GM12874 (cell line): ENCODE results near the gene DYNLT3.

Source experiments
- CTCF ChIP-seq: IDR thresholded peaks from 2 replicates; pipeline ENCODE4 v1.5.1; 2011; ENCODE audit warnings: low read depth, mild to moderate bottlenecking, control low read depth, low read length, moderate library complexity; ENCODE audit not compliant: insufficient read depth

The DYNLT3 gene

GRCh38 chrX:37818031-37818430 is 29.3 kb downstream of the DYNLT3 start:
- TF ChIP-seq CTCF, result no peak

DNA sequence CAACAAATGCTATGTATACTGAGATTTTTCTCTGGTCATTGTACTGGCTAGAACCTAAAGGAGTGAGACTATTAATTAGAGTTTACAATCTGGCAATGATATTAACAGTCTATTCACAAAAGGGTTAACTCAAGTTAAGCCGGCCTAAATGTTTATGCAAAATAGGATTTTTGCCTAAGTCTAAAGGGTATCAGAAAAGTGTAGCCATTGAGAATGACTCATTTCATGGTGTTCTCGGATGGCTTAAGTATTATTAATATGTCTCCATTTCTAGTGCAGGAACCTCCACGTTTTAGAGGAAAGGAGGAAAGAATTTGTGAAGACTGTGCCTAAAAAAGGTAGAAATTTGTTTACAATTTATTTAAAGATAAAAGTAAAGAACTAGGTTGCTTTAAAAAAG is 29.8 kb downstream of the DYNLT3 start:
- no peak for TF ChIP-seq CTCF

- no peak for TF ChIP-seq CTCF
These were observed 30.2 kb downstream of the DYNLT3 start for GRCh38 chrX:37817176-37817575.

- TF ChIP-seq CTCF, result no peak
These were observed 30.6 kb downstream of the DYNLT3 start for GRCh38 chrX:37816766-37817165.

- TF ChIP-seq CTCF, result no peak
These were observed 32.0 kb downstream of the DYNLT3 start for GRCh38 chrX:37815366-37815765.

GRCh38 chrX:37813570-37813969 is 33.8 kb downstream of the DYNLT3 start:
- TF ChIP-seq CTCF, result no peak

DNA sequence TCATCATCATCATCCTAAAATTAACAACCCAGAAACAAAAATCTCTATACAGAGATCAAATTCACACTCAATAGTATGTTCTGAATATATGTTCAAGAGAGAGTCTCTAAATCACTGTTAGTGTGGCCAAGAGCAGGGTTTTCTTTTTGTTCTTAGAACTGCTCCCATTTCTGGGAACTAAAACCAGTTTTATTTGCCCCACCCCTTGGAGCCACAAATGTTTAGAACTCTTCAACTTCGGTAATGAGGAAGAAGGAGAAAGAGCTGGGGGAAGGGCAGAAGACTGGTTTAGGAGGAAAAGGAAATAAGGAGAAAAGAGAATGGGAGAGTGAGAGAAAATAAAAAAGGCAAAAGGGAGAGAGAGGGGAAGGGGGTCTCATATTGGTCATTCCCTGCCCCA is 35.3 kb downstream of the DYNLT3 start:
- no peak for TF ChIP-seq CTCF

DNA sequence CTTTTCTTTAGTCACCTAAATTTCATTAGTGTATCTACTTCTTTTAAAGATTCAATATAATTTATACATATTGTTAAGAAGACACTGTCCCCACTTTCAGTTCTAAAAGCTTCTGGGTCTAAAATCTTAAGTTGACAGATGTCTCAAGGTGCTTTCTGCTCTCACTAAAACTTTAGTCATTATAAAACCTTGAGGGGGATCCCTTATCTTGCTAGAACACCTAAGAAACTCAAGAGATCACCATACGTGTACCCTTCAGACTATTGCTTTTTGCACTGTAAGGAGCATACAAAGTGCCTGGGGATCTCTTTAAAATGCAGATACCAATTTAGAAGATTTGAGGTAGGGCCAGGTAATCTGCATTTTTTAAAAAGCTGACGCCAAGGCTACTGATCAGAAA is 37.4 kb downstream of the DYNLT3 start:
- no peak for TF ChIP-seq CTCF
